ENCODE results near the gene MAP3K19.

- no peak for TF ChIP-seq POLR2A (IDR thresholded peaks at IDR 0.05; ENCODE audit: low read depth, low read length)
- no peak for TF ChIP-seq MAX (IDR thresholded peaks at IDR 0.05; ENCODE audit: low read depth, low read length)
- no peak for TF ChIP-seq E2F8 (IDR thresholded peaks at IDR 0.05; ENCODE audit: low read depth, partially characterized antibody)
- no peak for TF ChIP-seq KAT2A (conservative IDR thresholded peaks at IDR 0.05; ENCODE audit: control insufficient read depth, low read depth, low read length)
- TF ChIP-seq RELA (IDR thresholded peaks at IDR 0.05; ENCODE audit: borderline replicate concordance, partially characterized antibody) = no peak
- no peak for TF ChIP-seq EP300 (IDR thresholded peaks at IDR 0.05; ENCODE audit: borderline replicate concordance in 1 of 2, control insufficient read depth in 1 of 2, low read depth in 2 of 2, low read length in 2 of 2)
- no peak for TF ChIP-seq HDAC2 (IDR thresholded peaks at IDR 0.05)
These were observed 16.9 kb upstream of the MAP3K19 start for GRCh38 chr2:135064149-135064548.

Data from GM12878 (cell line).